HG03066 (cell line): Measurements from ENCODE around the gene CAGE1.
"Not testable (repeated sequence)": the region's sequence is repeated elsewhere in the genome, so short reads cannot be mapped to it uniquely, and the experiment has no call there.

ENCODE experiments used
- ATAC-seq: cut with Tn5 transposase; IDR thresholded peaks from one replicate; pipeline ENCODE4 v1.9.1; 2021; ENCODE audit warnings: low read depth; ENCODE audit not compliant: unreplicated experiment

The CAGE1 gene

GRCh38 chr6:7410851-7411250 is 21.3 kb upstream of the CAGE1 start:
- no peak for ATAC-seq

DNA sequence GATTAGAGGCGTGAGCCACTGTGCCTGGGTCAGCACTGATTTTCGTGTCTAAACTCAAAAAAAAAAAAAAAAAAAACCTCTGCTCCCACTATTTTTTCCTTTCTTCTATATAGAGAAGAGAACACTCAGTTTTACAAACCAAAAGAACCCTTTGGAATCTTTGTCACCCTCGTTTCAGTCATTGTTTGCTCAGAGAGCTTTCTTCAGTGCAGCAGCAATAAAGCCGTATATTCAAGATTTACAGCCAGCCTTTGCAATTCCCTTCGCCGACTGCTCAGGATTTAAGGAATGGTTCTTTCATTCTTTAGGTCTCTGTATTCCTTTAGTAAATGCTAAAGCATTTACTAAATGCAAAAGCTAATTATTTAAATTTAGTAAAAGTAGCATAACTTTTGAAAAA is 20.2 kb upstream of the CAGE1 start:
- ATAC-seq, result no peak

DNA sequence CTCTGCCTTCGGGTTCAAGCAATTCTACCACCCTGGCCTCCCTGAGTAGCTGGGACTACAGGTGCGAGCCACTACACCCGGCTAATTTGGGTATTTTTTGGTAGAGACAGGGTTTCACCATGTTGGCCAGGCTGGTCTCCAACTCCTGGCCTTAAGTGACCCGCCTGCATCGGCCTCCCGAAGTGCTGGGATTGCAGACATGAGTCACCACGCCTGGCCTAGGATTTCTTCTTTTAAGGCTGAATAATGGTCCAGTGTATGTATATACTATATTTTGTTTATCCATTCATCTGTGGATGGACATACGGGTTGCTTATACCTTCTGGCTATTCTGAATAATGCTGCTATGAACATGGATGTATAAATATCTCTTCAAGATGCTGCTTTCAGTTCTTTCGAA is 17.2 kb upstream of the CAGE1 start:
- no peak for ATAC-seq

DNA sequence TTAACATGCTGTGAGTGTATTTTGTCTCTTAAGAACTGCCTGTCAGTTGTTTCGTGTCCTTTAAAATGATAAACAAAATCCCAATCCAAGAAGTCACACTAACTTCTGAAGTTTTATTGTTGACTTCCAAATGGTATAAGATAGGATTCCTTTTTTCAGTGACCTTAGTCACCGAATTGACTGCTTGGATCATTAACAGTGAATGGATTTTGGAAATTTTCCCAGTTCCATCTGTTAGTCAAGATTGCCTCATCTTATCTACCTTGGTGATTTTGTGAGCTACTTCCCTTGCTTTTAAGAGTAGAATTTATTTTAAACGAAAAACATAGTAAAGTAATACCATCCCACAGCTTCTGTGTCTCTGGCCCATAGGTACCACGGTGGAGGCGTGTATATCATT is 15.0 kb upstream of the CAGE1 start:
- no peak for ATAC-seq

- no peak for ATAC-seq
Observed at GRCh38 chr6:7402716-7403115, 13.2 kb upstream of the CAGE1 start.

- ATAC-seq, result no peak
Observed at GRCh38 chr6:7401075-7401474, 11.5 kb upstream of the CAGE1 start.

- no peak for ATAC-seq
Observed at GRCh38 chr6:7392402-7392801, 2.9 kb upstream of the CAGE1 start.

- no peak for ATAC-seq
Observed at GRCh38 chr6:7391151-7391550, 1.6 kb upstream of the CAGE1 start.

DNA sequence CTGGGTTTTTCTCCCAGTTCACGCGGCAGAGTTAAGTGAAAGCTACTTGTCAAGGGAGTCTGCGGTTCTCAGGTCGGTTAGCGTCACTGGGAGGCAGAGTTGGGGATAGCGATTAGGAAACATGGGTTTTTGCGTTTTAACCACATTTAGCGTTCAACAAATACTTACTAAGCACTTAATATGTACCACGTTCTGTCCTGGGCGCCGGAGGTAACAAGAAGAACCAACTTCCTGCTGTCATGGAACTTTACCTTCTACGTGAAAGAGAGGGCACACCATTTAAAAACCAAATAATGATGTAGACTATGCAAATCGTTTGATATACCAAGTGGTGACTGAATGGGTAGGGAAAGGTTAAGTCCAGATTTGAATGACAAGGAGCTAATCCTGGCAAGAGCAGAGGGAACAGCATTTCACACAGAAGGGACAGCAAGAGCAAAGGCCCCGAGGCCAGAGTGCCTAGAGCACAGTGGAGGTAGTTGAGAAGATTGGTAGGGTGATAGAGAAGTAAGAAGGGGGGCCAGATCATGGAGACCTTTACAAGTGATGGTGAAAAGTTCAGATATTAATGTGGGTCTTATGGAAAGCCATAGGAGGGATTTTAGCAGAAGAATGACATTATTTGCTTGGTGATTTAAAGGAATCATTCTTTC is 810 bp upstream of the CAGE1 start:
- peak; percentile 2 for ATAC-seq

DNA sequence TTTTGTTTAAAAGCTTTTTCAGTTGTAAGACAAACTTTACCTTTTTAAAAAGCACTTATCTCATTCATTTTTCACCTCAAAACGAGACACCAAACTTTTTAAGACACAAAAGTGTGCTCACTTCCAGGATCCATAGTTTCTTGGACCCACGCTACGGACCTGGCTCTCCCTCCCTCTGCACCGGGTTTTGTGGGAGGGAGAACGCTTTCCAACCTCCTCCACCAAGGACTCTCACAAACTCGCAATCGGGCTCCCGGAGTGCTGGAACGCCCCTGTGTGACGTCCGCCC is 436 bp downstream of the CAGE1 start:
- no peak for ATAC-seq

DNA sequence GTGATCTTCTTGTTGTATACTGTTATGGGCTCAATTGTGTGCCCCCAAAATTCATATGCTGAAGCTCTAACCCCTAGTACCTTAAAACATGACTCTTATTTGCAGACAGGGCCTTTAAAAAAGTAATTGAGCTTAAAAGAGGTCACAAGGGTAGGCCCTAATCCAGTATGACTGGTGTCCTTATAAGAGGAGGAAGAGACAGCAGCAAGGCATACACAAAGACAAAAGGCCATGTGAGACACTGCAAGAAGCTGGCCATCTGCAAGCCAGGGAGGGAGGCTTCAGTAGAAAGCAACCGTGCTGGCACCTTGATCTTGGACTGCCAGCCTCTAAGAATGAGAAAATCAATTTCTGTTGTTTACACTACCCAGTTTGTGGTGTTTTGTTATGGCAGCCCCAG is 8.4 kb downstream of the CAGE1 start:
- ATAC-seq, result no peak

- no peak for ATAC-seq
Observed at GRCh38 chr6:7378740-7379139, 10.8 kb downstream of the CAGE1 start.

GRCh38 chr6:7377961-7378360 is 11.6 kb downstream of the CAGE1 start:
- ATAC-seq, result no peak

DNA sequence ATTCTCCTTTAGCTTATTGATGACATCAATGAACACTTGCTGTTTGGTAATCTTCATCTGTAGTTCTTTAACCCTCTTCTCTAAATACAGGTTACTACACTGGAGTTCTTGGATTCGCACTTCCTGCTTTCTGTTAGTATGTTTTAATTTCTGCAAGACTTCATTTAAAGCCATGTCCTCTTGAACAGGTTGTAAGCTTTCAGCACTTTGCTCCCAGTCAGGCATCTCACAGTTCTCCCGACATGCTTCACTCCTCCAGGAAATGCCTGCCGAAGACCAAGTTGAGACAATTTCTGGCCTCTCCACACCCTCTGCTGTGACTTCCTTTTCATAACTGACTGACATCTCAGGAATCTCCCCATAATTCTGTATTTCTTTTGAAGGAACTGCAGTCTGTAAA is 15.8 kb downstream of the CAGE1 start:
- ATAC-seq, result no peak

GRCh38 chr6:7367408-7367807 is 22.1 kb downstream of the CAGE1 start:
- no peak for ATAC-seq

DNA sequence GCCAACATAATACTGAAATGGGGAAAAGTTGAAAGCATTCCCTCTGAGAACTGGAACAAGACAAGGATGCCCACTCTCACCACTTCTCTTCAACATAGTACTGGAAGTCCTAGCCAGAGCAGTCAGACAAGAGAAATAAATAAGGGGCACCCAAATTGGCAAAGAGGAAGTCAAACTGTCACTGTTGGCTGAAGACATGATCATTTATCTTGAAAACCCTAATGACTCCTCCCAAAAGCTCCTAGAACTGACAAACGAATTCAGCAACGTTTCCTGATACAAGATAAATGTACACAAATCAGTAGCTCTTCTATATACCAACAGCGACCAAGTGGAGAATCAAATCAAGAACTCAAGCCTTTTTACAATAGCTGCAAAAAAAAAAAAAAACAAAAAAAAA is 37.6 kb downstream of the CAGE1 start:
- ATAC-seq, result not testable (repeated sequence)

DNA sequence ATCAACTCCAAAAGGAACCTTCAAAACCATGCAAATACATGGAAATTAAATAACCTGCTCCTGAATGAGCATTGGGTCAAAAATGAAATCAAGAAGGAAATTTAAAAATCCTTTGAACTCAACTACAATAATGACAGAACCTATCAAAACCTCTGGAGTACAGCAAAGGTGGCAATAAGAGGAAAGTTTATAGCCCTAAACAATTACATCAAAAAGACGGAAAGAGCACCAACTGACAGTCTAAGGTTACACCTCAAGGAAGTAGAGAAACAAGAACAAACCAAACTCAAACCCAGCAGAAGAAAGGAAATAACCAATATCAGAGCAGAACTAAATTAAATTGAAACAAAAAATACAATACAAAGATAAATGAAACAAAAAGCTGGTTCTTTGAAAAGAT is 39.0 kb downstream of the CAGE1 start:
- ATAC-seq, result not testable (repeated sequence)

DNA sequence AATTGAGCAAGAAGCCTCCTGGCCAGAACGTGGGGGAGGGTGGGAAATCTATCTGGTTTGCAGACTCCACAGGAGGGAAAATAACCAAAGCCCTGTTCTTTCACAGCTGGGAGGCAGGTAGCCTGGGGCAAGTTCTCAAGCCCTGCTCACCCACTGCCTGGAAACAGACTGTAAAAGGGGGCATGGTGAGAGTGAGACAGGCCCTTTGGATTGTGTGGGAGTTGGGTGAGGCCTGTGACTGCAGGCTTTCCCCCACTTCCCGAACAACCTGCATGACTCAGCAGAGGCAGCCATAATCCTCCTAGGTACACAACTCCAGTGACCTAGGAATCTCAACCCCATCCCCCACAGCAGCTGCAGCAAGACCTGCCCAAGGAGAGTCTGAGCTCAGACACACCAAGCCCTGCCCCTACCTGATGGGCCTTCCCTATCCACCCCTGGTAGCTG is 42.0 kb downstream of the CAGE1 start:
- not testable (repeated sequence) for ATAC-seq

DNA sequence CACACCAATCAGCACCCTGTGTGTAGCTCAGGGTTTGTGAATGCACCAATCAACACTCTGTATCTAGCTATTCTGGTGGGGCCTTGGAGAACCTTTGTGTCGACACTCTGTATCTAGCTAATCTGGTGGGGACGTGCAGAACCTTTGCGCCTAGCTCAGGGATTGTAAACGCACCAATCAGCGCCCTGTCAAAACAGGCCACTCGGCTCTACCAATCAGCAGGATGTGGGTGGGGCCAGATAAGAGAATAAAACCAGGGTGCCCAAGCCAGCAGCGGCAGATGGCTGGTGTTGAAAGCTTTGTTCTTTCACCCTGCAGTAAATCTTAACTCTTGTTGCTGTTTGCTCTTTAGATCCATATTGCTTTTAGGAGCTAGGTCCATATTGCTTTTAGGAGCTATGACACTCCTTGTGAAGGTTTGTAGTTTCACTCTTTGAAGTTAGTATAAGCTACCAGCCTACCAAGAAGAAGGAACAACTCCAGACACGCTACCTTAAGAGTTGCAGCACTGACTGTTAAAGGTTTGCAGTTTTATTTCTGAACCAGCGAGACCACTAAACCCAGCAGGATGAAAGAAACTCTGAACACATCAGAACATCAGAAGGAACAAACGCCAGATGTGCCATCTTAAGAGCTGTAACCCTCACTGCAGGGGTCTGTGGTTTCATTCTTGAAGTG is 44.6 kb downstream of the CAGE1 start:
- not testable (repeated sequence) for ATAC-seq

GRCh38 chr6:7343546-7344475 is 45.7 kb downstream of the CAGE1 start:
- ATAC-seq, result no peak

DNA sequence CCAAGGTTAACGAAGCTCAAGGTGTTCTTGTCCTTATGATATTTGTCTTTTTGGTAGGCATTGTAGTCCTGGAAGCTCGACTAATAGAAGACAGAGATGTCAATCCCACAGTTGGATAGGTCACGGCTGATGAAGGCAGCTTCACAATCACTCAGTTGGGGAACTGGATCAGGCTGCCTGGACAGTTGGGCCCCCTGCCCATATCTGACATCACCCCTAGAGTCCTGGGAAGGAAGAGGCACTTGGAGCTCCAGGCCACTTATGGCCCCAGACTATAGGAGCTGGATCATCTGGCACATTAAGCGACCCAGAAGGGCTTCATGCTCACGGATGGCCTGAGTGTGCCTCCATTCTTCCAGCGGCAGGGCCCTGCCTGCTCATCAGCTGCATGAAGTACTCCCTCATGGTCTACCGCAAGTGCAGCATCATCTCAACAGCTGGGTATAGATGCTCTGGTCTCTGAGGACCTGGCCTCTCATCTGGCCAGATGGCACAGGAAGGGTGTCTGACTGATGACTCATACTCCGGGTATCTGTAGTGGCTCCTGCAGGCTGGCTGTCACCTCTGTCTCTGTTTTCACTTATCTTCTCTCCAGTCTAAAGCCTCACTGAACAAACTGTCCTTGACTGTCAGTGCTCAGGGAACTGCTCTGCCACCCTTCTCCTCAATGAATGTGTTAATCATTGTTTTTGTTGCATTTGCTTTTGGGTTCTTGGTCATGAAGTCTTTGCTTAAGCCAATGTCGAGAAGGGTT is 47.4 kb downstream of the CAGE1 start:
- ATAC-seq, result no peak
